Heart left ventricle (tissue), 16 donors: ENCODE data around the gene NUMA1. TPM values are rescaled to one million over a fixed set of nuclear protein-coding genes. Genes with fewer than 3 reads are reported as not detected.

Experiments used
- ATAC-seq, 4 donors: fragments of 200-7000 bp; cut with Tn5 transposase; one replicate each; pipeline ENCODE4 v1.9.1; 2020 to 2022; ENCODE audit warnings: moderate library complexity in 4 of 4, mild to moderate bottlenecking in 3 of 4, moderate number of reproducible peaks in 1 of 4
- DNase-seq, 5 donors: peaks; one replicate each; pipeline ENCODE4 v3.0.0-alpha.2; 2020
- H3K27ac ChIP-seq, 12 donors: fragments of 200-600 bp; sonication (generic) in 4 of 12; one replicate each; pipeline versions ENCODE4 v1.5.0 to v1.8.0; 2016 to 2022; ENCODE audit warnings: mild to moderate bottlenecking in 2 of 12
- H3K27me3 ChIP-seq, 9 donors: fragments of 200-600 bp; sonication (generic) in 2 of 9; one replicate each; pipeline versions ENCODE4 v1.5.1 to v1.8.0; 2016 to 2022; ENCODE audit warnings: mild to moderate bottlenecking in 3 of 9
- H3K36me3 ChIP-seq, 9 donors: fragments of 200-600 bp; sonication (generic) in 2 of 9; one replicate each; pipeline versions ENCODE4 v1.5.0 to v1.8.0; 2018 to 2022; ENCODE audit warnings: mild to moderate bottlenecking in 2 of 9
- H3K4me1 ChIP-seq, 12 donors: fragments of 200-600 bp; sonication (generic) in 4 of 12; one replicate each; pipeline versions ENCODE4 v1.5.0 to v1.8.0; 2016 to 2022; ENCODE audit warnings: mild to moderate bottlenecking in 3 of 12
- H3K4me3 ChIP-seq, 12 donors: fragments of 200-600 bp; sonication (generic) in 4 of 12; one replicate each; pipeline versions ENCODE4 v1.5.0 to v1.8.0; 2017 to 2022; ENCODE audit warnings: mild to moderate bottlenecking in 9 of 12, moderate library complexity in 4 of 12
- H3K9me3 ChIP-seq, 12 donors: fragments of 200-600 bp; sonication (generic) in 4 of 12; one replicate each; pipeline versions ENCODE4 v1.5.0 to v1.8.0; 2016 to 2022; ENCODE audit warnings: mild to moderate bottlenecking in 1 of 12
- POLR2A ChIP-seq, 2 donors: fragments of 450-650 bp; IDR thresholded peaks; one replicate each; pipeline ENCODE4 v1.6.1; 2017; ENCODE audit warnings: antibody characterized with exemption in 2 of 2, mild to moderate bottlenecking in 2 of 2, moderate library complexity in 2 of 2
- WGBS, 4 donors: extraction: QIAGEN DNeasy Blood & Tissue Kit in 2 of 4; methylation state at CpG; one replicate each; pipeline versions ENCODE4 v1.1.5 to v1.1.7; 2013 to 2018; 5-methylcytosine and 5-hydroxymethylcytosine counted together
- intact Hi-C, 10 donors: fragments of 100-400 bp; cut with DNase I; formaldehyde crosslinking; loops; one replicate each; pipeline versions ENCODE4 v1.11.1 to v1.14.2; 2022
- polyA plus RNA-seq, 2 donors: library from polyadenylated mRNA; stranded (reverse); fragments of 200-250 nt; gene quantifications; one replicate each; pipeline ENCODE4 v1.2.3, GENCODE V29; 2013
- total RNA-seq, 9 donors: library from RNA; depleted of rRNA in 2 of 9; stranded (reverse); fragments of >200 nt in 2 of 9; fragmentation: NEBNext Ultra II Directional in 3 of 9; extraction: Animal tissue kit (Norgen Biotek cat#: 25700) in 3 of 9; gene quantifications; one replicate each; pipeline versions ENCODE4 v1.1.0 to v1.2.4, GENCODE V29; 2016 to 2023
- TF ChIP-seq, protein P1 (sequence below), 12 donors: fragments of 200-600 bp; sonication (generic) in 4 of 12; IDR thresholded peaks; one replicate each; pipeline versions ENCODE4 v1.5.0 to v1.8.0; 2018 to 2022; ENCODE audit warnings: antibody characterized with exemption in 12 of 12, mild to moderate bottlenecking in 5 of 12
- donor health status: ischemic (EF 13 %, LVEDD 7.1; RV severe dilation, severe dysfunction).
- donor health status: healthy with polysubstance abuse.
- donor health status: DM: no; HTN: yes; CAD: no.
- donor health status: DM: no; HTN: no; CAD: no.
- donor health status: ischemic (EF 25% LVEDD 6.9; RV normal size, moderate dysfunction).
- donor health status: ischemic (EF 25% LVEDD 5.7; RV mildly dilated, moderate dysfunction).
- donor health status: healthy.
- donor health status: DM: yes; HTN: yes; CAD: no.
- donor health status: ischemic (EF 35%, LVEDD 5.7; RV mildly dilated, moderate dysfunction).
- donor health status: nonischemic (EF 11% LVEDD 7.7; RV severe dilation, severe dysfunction).
- donor health status: DM: yes; HTN: yes; CAD: no.
- donor health status: PGD.
- donor health status: ischemic (EF 29% LVEDD 5.4; RV normal size, mild dysfunction).
- donor health status: nonischemic (EF 23%, LVEDD 6.1; RV moderate dilation, normal function).

The NUMA1 gene
- total and polyA plus RNA-seq, 11 donors: 62.7 to 193 (median 101) TPM

DNA sequence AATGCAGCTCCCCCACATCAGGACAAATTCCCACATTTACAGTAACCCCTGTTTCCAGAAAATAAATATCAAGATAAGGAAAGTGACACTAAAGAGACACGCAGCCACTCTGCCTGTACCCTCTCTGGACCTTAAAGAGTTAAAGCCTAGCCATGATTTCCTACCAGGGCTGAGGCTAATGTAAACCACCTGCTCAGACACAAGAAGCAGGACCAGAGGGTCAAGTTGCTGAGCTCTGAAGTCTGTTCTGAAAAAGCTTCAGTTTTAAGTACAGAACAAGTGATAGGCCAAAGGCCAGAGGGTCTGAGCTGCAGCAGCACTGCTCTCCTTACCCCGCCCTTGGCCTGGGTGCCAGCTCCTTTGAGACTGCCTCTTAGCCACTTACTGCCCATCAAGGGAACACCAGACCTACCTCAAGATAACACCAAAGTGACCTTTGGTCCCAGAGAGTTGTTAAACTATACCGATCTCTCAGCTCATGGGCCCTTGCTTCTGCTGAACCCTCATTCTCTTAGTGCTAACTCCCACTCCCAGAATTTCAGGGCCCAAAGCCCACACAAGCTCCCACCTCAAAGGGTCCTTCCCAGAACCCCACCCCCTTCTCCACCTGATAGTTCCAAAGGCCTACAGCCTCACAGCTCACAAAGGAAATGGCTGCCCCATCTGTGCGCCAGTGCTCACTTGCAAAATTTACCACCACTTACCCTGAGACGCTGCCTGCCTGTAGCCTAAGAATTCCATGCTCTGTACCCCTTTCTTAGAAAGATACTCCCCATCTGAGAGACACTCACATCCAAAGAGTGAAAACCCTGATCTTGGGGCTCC, 41.1 kb downstream of the NUMA1 start:
- peak in 1 of 5 donors; percentile 38 for DNase-seq
- no peak for TF ChIP-seq POLR2A (IDR thresholded peaks at IDR 0.05)
- TF ChIP-seq, protein P1, sequence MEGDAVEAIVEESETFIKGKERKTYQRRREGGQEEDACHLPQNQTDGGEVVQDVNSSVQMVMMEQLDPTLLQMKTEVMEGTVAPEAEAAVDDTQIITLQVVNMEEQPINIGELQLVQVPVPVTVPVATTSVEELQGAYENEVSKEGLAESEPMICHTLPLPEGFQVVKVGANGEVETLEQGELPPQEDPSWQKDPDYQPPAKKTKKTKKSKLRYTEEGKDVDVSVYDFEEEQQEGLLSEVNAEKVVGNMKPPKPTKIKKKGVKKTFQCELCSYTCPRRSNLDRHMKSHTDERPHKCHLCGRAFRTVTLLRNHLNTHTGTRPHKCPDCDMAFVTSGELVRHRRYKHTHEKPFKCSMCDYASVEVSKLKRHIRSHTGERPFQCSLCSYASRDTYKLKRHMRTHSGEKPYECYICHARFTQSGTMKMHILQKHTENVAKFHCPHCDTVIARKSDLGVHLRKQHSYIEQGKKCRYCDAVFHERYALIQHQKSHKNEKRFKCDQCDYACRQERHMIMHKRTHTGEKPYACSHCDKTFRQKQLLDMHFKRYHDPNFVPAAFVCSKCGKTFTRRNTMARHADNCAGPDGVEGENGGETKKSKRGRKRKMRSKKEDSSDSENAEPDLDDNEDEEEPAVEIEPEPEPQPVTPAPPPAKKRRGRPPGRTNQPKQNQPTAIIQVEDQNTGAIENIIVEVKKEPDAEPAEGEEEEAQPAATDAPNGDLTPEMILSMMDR (IDR thresholded peaks at IDR 0.05): no peak
- intact Hi-C loops: loop anchor here in 2 of 10 donors (2.0 to 5.0 kb wide), 2 partner anchors 42 to 43 kb away; partner anchors contain the start of genes LRRC51 (in 2 of the 2) and NUMA1 (in 2 of the 2)
- WGBS, 4 donors: 6 to 12% (median 10%) methylated on average over 5 of the region's 5 CpGs
- H3K27me3 ChIP-seq: no peaks in the 10 kb centered on the region
- H3K4me1 ChIP-seq: peaks cover 19 to 69% (median 56%) of the 10 kb centered on the region in 12 donors
- peaks cover 0 to 23% (median 15%) of the 10 kb centered on the region in 9 donors for H3K36me3 ChIP-seq
- H3K27ac ChIP-seq: peak overlapping the region; percentile 84 to 100 (median 98)
- H3K9me3 ChIP-seq: no peaks in the 10 kb centered on the region
- peak in 1 of 4 donors; percentile 3 for ATAC-seq
- H3K4me3 ChIP-seq: peak overlapping the region; percentile 17 to 82 (median 64)

- DNase-seq (peak in 4 of 5 donors; percentile 60 to 73 (median 68)), ATAC-seq (peak; percentile 12 to 71 (median 57))
- Histone ChIP-seq H3K4me1 (peaks cover 19 to 74% (median 56%) of the 10 kb centered on the region in 12 donors), H3K9me3 (no peaks in the 10 kb centered on the region), H3K27me3 (no peaks in the 10 kb centered on the region), H3K27ac (peak overlapping the region; percentile 84 to 100 (median 98)), H3K4me3 (peak overlapping the region in 10 of 12 donors; percentile 56 to 82 (median 66)), H3K36me3 (peaks cover 0 to 30% (median 23%) of the 10 kb centered on the region in 9 donors)
- intact Hi-C loops: loop anchor here in 2 of 10 donors (2.0 to 5.0 kb wide), 2 partner anchors 42 to 44 kb away; partner anchors contain the start of genes LRRC51 (in 2 of the 2) and NUMA1 (in 2 of the 2)
- 0 to 17% (median 9%) methylated on average over 2 of the region's 2 CpGs for WGBS, 4 donors
- TF ChIP-seq, protein P1 (IDR thresholded peaks at IDR 0.05): no peak
- peak in 1 of 2 donors; percentile 70 for TF ChIP-seq POLR2A (IDR thresholded peaks at IDR 0.05)
Observed at GRCh38 chr11:72038491-72038890, 41.9 kb downstream of the NUMA1 start.

DNA sequence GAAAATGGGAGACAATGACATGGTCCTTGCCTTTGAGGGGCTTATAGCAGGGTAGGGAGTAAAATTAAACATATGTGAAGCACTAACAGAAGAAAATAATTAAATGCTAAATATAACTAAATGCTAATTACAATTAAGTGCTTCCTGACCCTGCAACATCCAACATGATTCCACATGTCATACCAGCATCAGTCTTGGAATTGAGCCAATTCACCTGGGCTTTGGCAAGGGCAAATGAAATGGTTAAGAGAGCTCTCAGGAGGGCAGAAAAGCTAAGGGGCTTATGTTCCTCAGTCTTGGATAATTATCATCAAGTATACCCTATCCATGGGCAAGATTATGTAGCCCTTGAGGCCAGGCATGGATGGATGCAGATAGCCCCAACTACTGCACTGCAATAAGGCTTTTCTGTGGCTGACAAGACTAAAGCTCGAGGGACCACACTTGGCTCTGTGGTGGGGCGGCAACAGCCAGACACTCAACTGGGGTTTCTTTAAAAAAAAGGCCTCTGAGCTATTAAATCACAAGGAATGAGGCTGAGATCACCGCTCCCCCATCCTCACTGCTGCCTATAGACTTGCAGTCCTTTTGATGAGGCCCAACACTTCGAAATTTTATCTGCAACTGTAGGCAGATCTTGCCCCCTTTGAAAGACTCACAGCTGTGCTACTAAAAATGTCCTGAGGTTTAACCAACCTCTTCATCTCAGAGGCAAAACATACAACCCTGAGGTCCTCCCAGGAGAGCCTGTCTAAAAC, 42.6 kb downstream of the NUMA1 start:
- intact Hi-C loops: loop anchor here in 2 of 10 donors (2.0 to 5.0 kb wide), 2 partner anchors 43 to 45 kb away; partner anchors contain the start of genes LRRC51 (in 2 of the 2) and NUMA1 (in 2 of the 2)
- no peaks in the 10 kb centered on the region for H3K27me3 ChIP-seq
- ATAC-seq: no peak
- H3K36me3 ChIP-seq: peaks cover 0 to 36% (median 31%) of the 10 kb centered on the region in 9 donors
- H3K9me3 ChIP-seq: no peaks in the 10 kb centered on the region
- WGBS, 4 donors: 39 to 44% (median 41%) methylated on average over 4 of the region's 4 CpGs
- peak in 1 of 5 donors; percentile 43 for DNase-seq
- TF ChIP-seq POLR2A (IDR thresholded peaks at IDR 0.05): no peak
- TF ChIP-seq, protein P1 (IDR thresholded peaks at IDR 0.05): no peak
- peak overlapping the region in 10 of 12 donors; percentile 56 to 82 (median 66) for H3K4me3 ChIP-seq
- H3K27ac ChIP-seq: peak overlapping the region in 11 of 12 donors; percentile 94 to 100 (median 98)
- H3K4me1 ChIP-seq: peaks cover 19 to 71% (median 59%) of the 10 kb centered on the region in 12 donors
